ENCODE results near the gene HOXC10. TPM values are rescaled to one million over a fixed set of nuclear protein-coding genes. Genes with fewer than 3 reads are reported as not detected.

Gene HOXC10
- total and polyA plus RNA-seq, 4 donors = 0.18 TPM; not detected in 3

DNA sequence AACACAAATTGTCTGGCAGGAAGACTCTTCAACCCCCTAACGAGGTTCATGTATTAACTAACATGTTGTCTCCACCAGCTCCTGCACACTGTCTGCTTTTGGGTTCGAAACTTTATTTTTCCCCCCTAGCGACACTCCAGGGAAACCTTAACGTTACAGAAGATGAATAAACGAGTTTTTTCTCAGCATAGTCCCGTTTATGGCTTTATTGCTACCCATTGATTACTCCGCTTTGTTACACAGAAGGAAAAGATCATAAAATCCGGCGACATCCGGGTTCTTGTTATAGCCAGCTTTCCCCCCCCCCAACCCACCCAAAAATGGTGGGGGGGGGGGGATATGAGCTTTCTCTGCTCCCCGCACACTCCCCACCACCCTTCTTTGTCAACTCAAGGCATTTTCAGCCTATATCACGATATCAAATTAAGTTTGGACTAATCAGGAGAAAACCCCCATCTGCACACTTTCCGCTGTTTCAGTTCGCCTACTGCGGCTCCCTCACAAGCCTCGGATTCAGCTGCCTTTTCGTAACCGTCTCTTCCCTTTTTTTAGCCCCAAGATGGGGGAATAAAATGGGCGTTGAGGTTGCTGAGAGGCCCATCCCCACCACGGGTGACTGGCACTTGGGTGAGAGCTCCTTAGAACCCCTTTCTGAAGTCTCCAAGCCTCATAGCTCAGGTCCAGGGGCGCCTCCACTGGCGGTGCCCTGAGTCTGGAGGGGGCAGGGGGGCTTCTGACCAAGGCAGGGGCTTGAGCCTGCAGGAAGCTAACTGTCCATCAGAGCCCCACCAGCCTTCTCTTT lies 41.9 kb downstream of the HOXC10 start:
- H3K4me1 ChIP-seq (ENCODE audit: control insufficient read depth in 5 of 5, insufficient read depth in 5 of 5, low read length in 5 of 5) = peaks cover 0 to 22% (median 0%) of the 10 kb centered on the region in 5 donors
- TF ChIP-seq, protein P1, sequence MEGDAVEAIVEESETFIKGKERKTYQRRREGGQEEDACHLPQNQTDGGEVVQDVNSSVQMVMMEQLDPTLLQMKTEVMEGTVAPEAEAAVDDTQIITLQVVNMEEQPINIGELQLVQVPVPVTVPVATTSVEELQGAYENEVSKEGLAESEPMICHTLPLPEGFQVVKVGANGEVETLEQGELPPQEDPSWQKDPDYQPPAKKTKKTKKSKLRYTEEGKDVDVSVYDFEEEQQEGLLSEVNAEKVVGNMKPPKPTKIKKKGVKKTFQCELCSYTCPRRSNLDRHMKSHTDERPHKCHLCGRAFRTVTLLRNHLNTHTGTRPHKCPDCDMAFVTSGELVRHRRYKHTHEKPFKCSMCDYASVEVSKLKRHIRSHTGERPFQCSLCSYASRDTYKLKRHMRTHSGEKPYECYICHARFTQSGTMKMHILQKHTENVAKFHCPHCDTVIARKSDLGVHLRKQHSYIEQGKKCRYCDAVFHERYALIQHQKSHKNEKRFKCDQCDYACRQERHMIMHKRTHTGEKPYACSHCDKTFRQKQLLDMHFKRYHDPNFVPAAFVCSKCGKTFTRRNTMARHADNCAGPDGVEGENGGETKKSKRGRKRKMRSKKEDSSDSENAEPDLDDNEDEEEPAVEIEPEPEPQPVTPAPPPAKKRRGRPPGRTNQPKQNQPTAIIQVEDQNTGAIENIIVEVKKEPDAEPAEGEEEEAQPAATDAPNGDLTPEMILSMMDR (IDR thresholded peaks at IDR 0.05; ENCODE audit: control extremely low read depth, extremely low read depth) = no peak
- H3K36me3 ChIP-seq (ENCODE audit: control insufficient read depth in 4 of 4, insufficient read depth in 4 of 4, low read length in 4 of 4) = no peaks in the 10 kb centered on the region
- H3K4me3 ChIP-seq = no peak overlapping the region
- no peak for DNase-seq
- no peak overlapping the region for H3K9ac ChIP-seq (ENCODE audit: insufficient read depth in 1 of 2, low read length in 2 of 2)
- peaks cover 7 to 92% (median 71%) of the 10 kb centered on the region in 3 donors for H3K27me3 ChIP-seq (ENCODE audit: control insufficient read depth in 3 of 3, insufficient read depth in 3 of 3, low read length in 2 of 3)
- WGBS, 2 donors = 15 to 22% methylated on average over 22 of the region's 22 CpGs
- H3K9me3 ChIP-seq (ENCODE audit: control insufficient read depth in 4 of 4, insufficient read depth in 3 of 4, low read length in 3 of 4) = no peaks in the 10 kb centered on the region
- no peak overlapping the region for H3K27ac ChIP-seq (ENCODE audit: low read depth in 1 of 2, low read length in 1 of 2)
- no peak for ATAC-seq (ENCODE audit: insufficient read depth, low FRiP score)

DNA sequence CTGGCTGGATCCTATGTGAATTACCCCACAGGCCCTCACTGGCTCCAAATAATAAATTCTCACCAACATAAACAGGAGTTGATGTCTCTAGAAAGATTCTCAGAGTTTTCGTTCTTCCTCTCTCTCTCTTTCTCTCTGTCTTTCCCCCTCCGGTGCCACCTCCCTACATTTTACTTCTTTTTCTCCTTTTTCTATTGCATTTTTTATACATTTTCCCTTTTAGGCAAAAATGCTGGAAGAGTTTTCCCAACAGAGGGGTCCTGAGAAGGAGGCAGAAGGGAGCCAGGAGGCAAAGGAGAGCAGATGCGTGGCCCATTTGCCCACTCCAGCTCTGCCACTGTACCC lies 42.5 kb downstream of the HOXC10 start:
- Histone ChIP-seq H3K27me3 (ENCODE audit: control insufficient read depth in 3 of 3, insufficient read depth in 3 of 3, low read length in 2 of 3) (peaks cover 7 to 92% (median 71%) of the 10 kb centered on the region in 3 donors), H3K4me1 (ENCODE audit: control insufficient read depth in 5 of 5, insufficient read depth in 5 of 5, low read length in 5 of 5) (peaks cover 0 to 22% (median 0%) of the 10 kb centered on the region in 5 donors), H3K9me3 (ENCODE audit: control insufficient read depth in 4 of 4, insufficient read depth in 3 of 4, low read length in 3 of 4) (peaks cover 0 to 3% (median 0%) of the 10 kb centered on the region in 4 donors), H3K36me3 (ENCODE audit: control insufficient read depth in 4 of 4, insufficient read depth in 4 of 4, low read length in 4 of 4) (no peaks in the 10 kb centered on the region), H3K4me3 (no peak overlapping the region), H3K9ac (ENCODE audit: insufficient read depth in 1 of 2, low read length in 2 of 2) (no peak overlapping the region), H3K27ac (ENCODE audit: low read depth in 1 of 2, low read length in 1 of 2) (no peak overlapping the region)
- DNase-seq (no peak), ATAC-seq (ENCODE audit: insufficient read depth, low FRiP score) (no peak)
- 38 to 44% methylated on average over 3 of the region's 3 CpGs for WGBS, 2 donors
- TF ChIP-seq, protein P1 (IDR thresholded peaks at IDR 0.05; ENCODE audit: control extremely low read depth, extremely low read depth) = no peak

DNA sequence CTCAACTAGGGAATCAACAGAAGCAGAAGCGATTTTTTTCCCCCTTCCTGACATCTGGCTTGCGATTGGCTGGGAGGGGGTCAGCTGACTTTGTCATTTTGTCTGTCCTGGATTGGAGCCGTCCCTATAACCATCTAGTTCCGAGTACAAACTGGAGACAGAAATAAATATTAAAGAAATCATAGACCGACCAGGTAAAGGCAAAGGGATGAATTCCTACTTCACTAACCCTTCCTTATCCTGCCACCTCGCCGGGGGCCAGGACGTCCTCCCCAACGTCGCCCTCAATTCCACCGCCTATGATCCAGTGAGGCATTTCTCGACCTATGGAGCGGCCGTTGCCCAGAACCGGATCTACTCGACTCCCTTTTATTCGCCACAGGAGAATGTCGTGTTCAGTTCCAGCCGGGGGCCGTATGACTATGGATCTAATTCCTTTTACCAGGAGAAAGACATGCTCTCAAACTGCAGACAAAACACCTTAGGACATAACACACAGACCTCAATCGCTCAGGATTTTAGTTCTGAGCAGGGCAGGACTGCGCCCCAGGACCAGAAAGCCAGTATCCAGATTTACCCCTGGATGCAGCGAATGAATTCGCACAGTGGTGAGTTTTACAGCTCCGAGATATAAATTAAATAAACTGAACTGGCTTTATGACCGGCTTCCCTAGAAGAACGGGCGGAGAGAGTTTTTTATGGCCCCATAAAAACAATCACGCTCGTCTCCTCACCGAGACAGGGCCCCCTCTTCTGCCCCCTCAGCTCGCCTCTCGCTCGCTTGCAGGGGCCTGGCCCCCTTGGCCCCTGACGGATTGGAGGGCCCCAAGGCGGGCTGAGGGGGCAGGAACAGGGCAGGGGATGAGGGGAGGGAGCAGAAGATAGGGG lies 43.6 kb downstream of the HOXC10 start, which contains the start of gene HOXC6:
HOXC6 (plus strand) TSS at position 127 of the 888 bp plus-strand sequence; CDS start at position 209, 82 bp downstream.
- TF ChIP-seq, protein P1 (IDR thresholded peaks at IDR 0.05; ENCODE audit: control extremely low read depth, extremely low read depth) = no peak
- Histone ChIP-seq H3K27ac (ENCODE audit: low read depth in 1 of 2, low read length in 1 of 2) (no peak within 1 kb of the TSS), H3K9ac (ENCODE audit: insufficient read depth in 1 of 2, low read length in 2 of 2) (peak within 1 kb of the TSS in 1 of 2 donors; percentile 40), H3K9me3 (ENCODE audit: control insufficient read depth in 4 of 4, insufficient read depth in 3 of 4, low read length in 3 of 4) (peaks cover 0 to 11% (median 0%) of the 10 kb centered on the region in 4 donors), H3K4me3 (no peak within 1 kb of the TSS), H3K27me3 (ENCODE audit: control insufficient read depth in 3 of 3, insufficient read depth in 3 of 3, low read length in 2 of 3) (peaks cover 7 to 88% (median 71%) of the 10 kb centered on the region in 3 donors), H3K4me1 (ENCODE audit: control insufficient read depth in 5 of 5, insufficient read depth in 5 of 5, low read length in 5 of 5) (peaks cover 0 to 32% (median 0%) of the 10 kb centered on the region in 5 donors), H3K36me3 (ENCODE audit: control insufficient read depth in 4 of 4, insufficient read depth in 4 of 4, low read length in 4 of 4) (no peaks in the 10 kb centered on the region)
- peak in 1 of 3 donors; percentile 64 for DNase-seq
- no peak for ATAC-seq (ENCODE audit: insufficient read depth, low FRiP score)
- 5 to 7% methylated on average over 36 of the region's 36 CpGs for WGBS, 2 donors

All from lung (tissue), 12 donors.